Peyer's patch (tissue), 4 donors: ENCODE measurements around the gene SLC2A14. TPM values are rescaled to one million over a fixed set of nuclear protein-coding genes. Genes with fewer than 3 reads are reported as not detected.
"Not testable (repeated sequence)": the region's sequence is repeated elsewhere in the genome, so short reads cannot be mapped to it uniquely, and the experiment has no call there.

Source experiments
- DNase-seq, 3 donors: peaks; one replicate each; pipeline ENCODE4 v3.0.0-alpha.2; 2017 to 2019
- H3K27ac ChIP-seq, 4 donors: fragments of 200-600 bp; sonication (generic); one replicate each; pipeline ENCODE4 v1.5.1; 2016 to 2019
- H3K27me3 ChIP-seq, 2 donors: fragments of 200-600 bp; sonication (generic); one replicate each; pipeline ENCODE4 v1.5.1; 2019
- H3K36me3 ChIP-seq, 3 donors: fragments of 200-600 bp; sonication (generic); one replicate each; pipeline ENCODE4 v1.5.1; 2016 to 2019
- H3K4me1 ChIP-seq, 4 donors: fragments of 200-600 bp; sonication (generic); one replicate each; pipeline ENCODE4 v1.5.1; 2016 to 2019
- H3K4me3 ChIP-seq, 4 donors: fragments of 200-600 bp; sonication (generic); 1 replicate in 3 of 4; 2 replicates in 1 of 4; pipeline ENCODE4 v1.5.1; 2016 to 2019; ENCODE audit warnings: mild to moderate bottlenecking in 1 of 4
- H3K9me3 ChIP-seq, 4 donors: fragments of 200-600 bp; sonication (generic); one replicate each; pipeline ENCODE4 v1.5.1; 2016 to 2019; ENCODE audit warnings: mild to moderate bottlenecking in 1 of 4
- CTCF ChIP-seq, 6 experiments: fragments of 450-650 bp in 4 of 6; fragments of 200-600 bp in 2 of 6; sonication (generic) in 1 of 6; IDR thresholded peaks; one replicate each; pipeline ENCODE4 v1.5.1; 2017 to 2019; ENCODE audit warnings: antibody characterized with exemption in 6 of 6, mild to moderate bottlenecking in 3 of 6, moderate library complexity in 1 of 6
- POLR2A ChIP-seq, 2 donors: fragments of 450-650 bp; IDR thresholded peaks; one replicate each; pipeline ENCODE4 v1.5.1; 2017; ENCODE audit warnings: antibody characterized with exemption in 2 of 2, mild to moderate bottlenecking in 2 of 2, moderate library complexity in 2 of 2
- total RNA-seq, 4 donors: library from RNA; depleted of rRNA; stranded (reverse); fragments of >200 nt; gene quantifications; one replicate each; pipeline ENCODE4 v1.1.0, GENCODE V29; 2016

Gene SLC2A14
- total RNA-seq, 4 donors from 2014 or later: 0.57 to 1.1 TPM; not detected in 2

GRCh38 chr12:7837366-7837765, 35.3 kb downstream of the SLC2A14 start:
- H3K9me3 ChIP-seq: no peaks in the 10 kb centered on the region
- H3K4me3 ChIP-seq: no peak overlapping the region
- H3K36me3 ChIP-seq: no peaks in the 10 kb centered on the region
- no peaks in the 10 kb centered on the region for H3K27me3 ChIP-seq
- no peak for DNase-seq
- no peak overlapping the region for H3K27ac ChIP-seq
- H3K4me1 ChIP-seq: no peaks in the 10 kb centered on the region
- TF ChIP-seq CTCF (IDR thresholded peaks at IDR 0.05) (no peak), POLR2A (IDR thresholded peaks at IDR 0.05) (no peak)

- H3K36me3 ChIP-seq: no peaks in the 10 kb centered on the region
- H3K4me1 ChIP-seq: no peaks in the 10 kb centered on the region
- TF ChIP-seq CTCF (IDR thresholded peaks at IDR 0.05) (no peak), POLR2A (IDR thresholded peaks at IDR 0.05) (no peak)
These were observed 36.9 kb downstream of the SLC2A14 start for GRCh38 chr12:7835766-7836165.

GRCh38 chr12:7835116-7835515, 37.6 kb downstream of the SLC2A14 start:
- Histone ChIP-seq H3K27ac (no peak overlapping the region), H3K36me3 (no peaks in the 10 kb centered on the region), H3K4me1 (no peaks in the 10 kb centered on the region), H3K4me3 (no peak overlapping the region), H3K27me3 (no peaks in the 10 kb centered on the region), H3K9me3 (no peaks in the 10 kb centered on the region)
- no peak for DNase-seq
- no peak for TF ChIP-seq POLR2A (IDR thresholded peaks at IDR 0.05)
- TF ChIP-seq CTCF (IDR thresholded peaks at IDR 0.05): no peak

More at GRCh38 chr12:7835766-7836165, 36.9 kb downstream of the SLC2A14 start:
- H3K9me3 ChIP-seq: no peaks in the 10 kb centered on the region
- no peak overlapping the region for H3K4me3 ChIP-seq
- no peak overlapping the region for H3K27ac ChIP-seq
- H3K27me3 ChIP-seq: no peaks in the 10 kb centered on the region
- DNase-seq: no peak

GRCh38 chr12:7834701-7835100, 38.0 kb downstream of the SLC2A14 start:
- no peaks in the 10 kb centered on the region for H3K27me3 ChIP-seq
- no peak for DNase-seq
- no peaks in the 10 kb centered on the region for H3K4me1 ChIP-seq
- TF ChIP-seq CTCF (IDR thresholded peaks at IDR 0.05) (no peak), POLR2A (IDR thresholded peaks at IDR 0.05) (no peak)
- no peak overlapping the region for H3K27ac ChIP-seq
- H3K4me3 ChIP-seq: no peak overlapping the region
- H3K36me3 ChIP-seq: no peaks in the 10 kb centered on the region
- H3K9me3 ChIP-seq: no peaks in the 10 kb centered on the region

- H3K36me3 ChIP-seq: no peaks in the 10 kb centered on the region
- no peak overlapping the region for H3K27ac ChIP-seq
- no peaks in the 10 kb centered on the region for H3K4me1 ChIP-seq
- TF ChIP-seq CTCF (IDR thresholded peaks at IDR 0.05) (no peak), POLR2A (IDR thresholded peaks at IDR 0.05) (no peak)
- DNase-seq: no peak
- H3K27me3 ChIP-seq: no peaks in the 10 kb centered on the region
- no peaks in the 10 kb centered on the region for H3K9me3 ChIP-seq
- no peak overlapping the region for H3K4me3 ChIP-seq
These were observed 38.9 kb downstream of the SLC2A14 start for GRCh38 chr12:7833831-7834230.

GRCh38 chr12:7833201-7833600, 39.5 kb downstream of the SLC2A14 start:
- not testable (repeated sequence) for H3K9me3 ChIP-seq, H3K27me3 ChIP-seq, H3K36me3 ChIP-seq, DNase-seq, H3K4me3 ChIP-seq, H3K4me1 ChIP-seq, H3K27ac ChIP-seq
